AG04450 (cell line): ENCODE measurements around the gene TMEM214. TPM values are rescaled to one million over a fixed set of nuclear protein-coding genes. Genes with fewer than 3 reads are reported as not detected.

Experiments used
- CTCF ChIA-PET: fragments of 300-600, 350-600 bp; formaldehyde crosslinking; extraction: SDS; loops from one replicate; lab custom pipeline; 2022; ENCODE audit warnings: antibody characterized with exemption, inconsistent platforms; lab: Charles Lee
- POLR2A ChIA-PET: fragments of 350-600 bp; formaldehyde crosslinking; extraction: SDS; loops from one replicate; lab custom pipeline; 2021; ENCODE audit warnings: antibody characterized with exemption, inconsistent platforms; lab: Yijun Ruan, JAX
- DNase-seq: peaks from one replicate; pipeline ENCODE4 v3.0.0-alpha.2; 2011; ENCODE audit warnings: low read depth, low spot score
- H3K27ac ChIP-seq: one replicate; pipeline ENCODE4 v1.5.1; 2012; ENCODE audit warnings: low read depth, low read length, control low read depth
- H3K27me3 ChIP-seq: one replicate; pipeline ENCODE4 v1.6.0; 2012; ENCODE audit warnings: low read length; ENCODE audit not compliant: control insufficient read depth, insufficient read depth
- H3K4me3 ChIP-seq: 2 replicates; pipeline ENCODE4 v1.5.1; 2011; ENCODE audit warnings: mild to moderate bottlenecking, low read depth, low read length, control low read depth
- H3K9me3 ChIP-seq: 2 replicates; pipeline ENCODE4 v1.5.1; 2012; ENCODE audit warnings: low read length; ENCODE audit not compliant: control insufficient read depth, insufficient read depth
- polyA plus RNA-seq: library from polyadenylated mRNA; depleted of rRNA; stranded (reverse); fragments of >200 nt; gene quantifications from 2 replicates; pipeline ENCODE4 v1.2.3, GENCODE V29; 2011
- TF ChIP-seq, protein P1 (sequence below): IDR thresholded peaks from 2 replicates; pipeline ENCODE4 v1.5.1; 2011; ENCODE audit warnings: low read depth, low read length, control low read depth, inconsistent platforms

The TMEM214 gene
- polyA plus RNA-seq, 1 experiment: 121 TPM

DNA sequence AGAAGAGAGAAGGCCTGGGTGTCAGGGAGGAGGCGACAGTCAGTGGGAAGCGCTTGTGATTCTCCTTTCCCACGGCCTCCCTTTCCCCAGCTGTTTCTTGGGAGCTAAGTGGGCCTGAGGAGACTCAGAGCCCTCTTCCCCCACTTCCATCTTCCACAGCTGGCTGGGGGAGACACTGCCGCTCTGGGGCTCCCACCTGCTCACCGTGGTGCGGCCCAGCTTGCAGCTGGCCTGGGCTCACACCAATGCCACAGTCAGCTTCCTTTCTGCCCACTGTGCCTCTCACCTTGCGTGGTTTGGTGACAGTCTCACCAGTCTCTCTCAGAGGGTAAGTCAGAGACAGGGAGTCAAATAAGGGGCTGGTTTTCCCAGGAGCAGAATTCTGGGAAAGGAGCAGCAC, 7.1 kb downstream of the TMEM214 start:
- no peak for DNase-seq
- Histone ChIP-seq H3K27ac (no peak overlapping the region), H3K9me3 (no peaks in the 10 kb centered on the region), H3K27me3 (no peaks in the 10 kb centered on the region), H3K4me3 (no peak overlapping the region)
- TF ChIP-seq, protein P1, sequence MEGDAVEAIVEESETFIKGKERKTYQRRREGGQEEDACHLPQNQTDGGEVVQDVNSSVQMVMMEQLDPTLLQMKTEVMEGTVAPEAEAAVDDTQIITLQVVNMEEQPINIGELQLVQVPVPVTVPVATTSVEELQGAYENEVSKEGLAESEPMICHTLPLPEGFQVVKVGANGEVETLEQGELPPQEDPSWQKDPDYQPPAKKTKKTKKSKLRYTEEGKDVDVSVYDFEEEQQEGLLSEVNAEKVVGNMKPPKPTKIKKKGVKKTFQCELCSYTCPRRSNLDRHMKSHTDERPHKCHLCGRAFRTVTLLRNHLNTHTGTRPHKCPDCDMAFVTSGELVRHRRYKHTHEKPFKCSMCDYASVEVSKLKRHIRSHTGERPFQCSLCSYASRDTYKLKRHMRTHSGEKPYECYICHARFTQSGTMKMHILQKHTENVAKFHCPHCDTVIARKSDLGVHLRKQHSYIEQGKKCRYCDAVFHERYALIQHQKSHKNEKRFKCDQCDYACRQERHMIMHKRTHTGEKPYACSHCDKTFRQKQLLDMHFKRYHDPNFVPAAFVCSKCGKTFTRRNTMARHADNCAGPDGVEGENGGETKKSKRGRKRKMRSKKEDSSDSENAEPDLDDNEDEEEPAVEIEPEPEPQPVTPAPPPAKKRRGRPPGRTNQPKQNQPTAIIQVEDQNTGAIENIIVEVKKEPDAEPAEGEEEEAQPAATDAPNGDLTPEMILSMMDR: no peak
- POLR2A ChIA-PET: interaction anchor here (4.2 kb wide), 1 partner anchor 11 kb away, joined by 22 read pairs; the partner anchor contains the start of gene AGBL5
- CTCF ChIA-PET: no interaction called here

DNA sequence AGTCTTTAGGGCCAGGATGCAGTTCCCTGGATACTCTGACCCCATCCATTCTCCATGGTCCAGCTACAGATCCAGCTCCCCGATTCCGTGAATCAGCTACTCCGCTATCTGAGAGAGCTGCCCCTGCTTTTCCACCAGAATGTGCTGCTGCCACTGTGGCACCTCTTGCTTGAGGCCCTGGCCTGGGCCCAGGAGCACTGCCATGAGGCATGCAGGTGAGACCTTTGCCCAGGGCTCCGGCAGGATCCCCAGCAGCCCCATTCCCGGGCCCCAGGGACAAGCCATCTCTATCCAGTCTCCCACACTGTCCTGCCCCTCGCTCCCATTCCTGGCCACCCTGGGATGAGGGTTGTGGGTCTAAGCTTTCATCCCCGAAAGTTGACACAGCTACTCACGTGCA, 7.5 kb downstream of the TMEM214 start:
- TF ChIP-seq, protein P1: no peak
- POLR2A ChIA-PET: interaction anchor here (4.2 kb wide), 1 partner anchor 10 kb away, joined by 22 read pairs; the partner anchor contains the start of gene AGBL5
- CTCF ChIA-PET: no interaction called here

DNA sequence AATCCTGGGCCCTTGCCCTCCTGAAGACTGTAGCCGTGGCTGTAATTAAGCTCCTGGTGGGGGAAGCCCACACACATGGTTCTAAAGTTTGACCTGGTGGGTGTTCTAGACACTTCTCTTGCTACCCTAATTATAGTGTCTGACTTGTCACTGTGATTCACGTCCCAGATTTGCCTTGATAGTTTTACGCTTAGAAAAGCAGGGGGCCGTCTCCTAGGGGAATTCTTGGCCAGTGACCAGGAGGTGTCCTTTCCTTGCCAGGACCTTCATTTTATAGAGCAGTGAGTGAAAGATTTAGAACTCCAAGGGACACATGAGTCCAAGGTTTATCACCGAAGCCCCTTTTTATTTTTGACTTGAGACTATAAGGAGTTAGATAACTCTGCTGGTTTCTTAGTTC, 9.0 kb downstream of the TMEM214 start:
- H3K9me3 ChIP-seq: no peaks in the 10 kb centered on the region
- no peak overlapping the region for H3K27ac ChIP-seq
- CTCF ChIA-PET: interaction anchor here (0.8 kb wide), 1 partner anchor 80 kb away, joined by 5 read pairs; no protein-coding TSS in a partner anchor
- H3K4me3 ChIP-seq: no peak overlapping the region
- no peaks in the 10 kb centered on the region for H3K27me3 ChIP-seq
- DNase-seq: no peak
- POLR2A ChIA-PET: interaction anchor here (4.2 kb wide), 1 partner anchor 9 kb away, joined by 22 read pairs; the partner anchor contains the start of gene AGBL5
- TF ChIP-seq, protein P1: no peak

More for the DNA sequence above, 7.5 kb downstream of the TMEM214 start:
- no peak for DNase-seq
- Histone ChIP-seq H3K4me3 (no peak overlapping the region), H3K27me3 (no peaks in the 10 kb centered on the region), H3K27ac (no peak overlapping the region), H3K9me3 (no peaks in the 10 kb centered on the region)

DNA sequence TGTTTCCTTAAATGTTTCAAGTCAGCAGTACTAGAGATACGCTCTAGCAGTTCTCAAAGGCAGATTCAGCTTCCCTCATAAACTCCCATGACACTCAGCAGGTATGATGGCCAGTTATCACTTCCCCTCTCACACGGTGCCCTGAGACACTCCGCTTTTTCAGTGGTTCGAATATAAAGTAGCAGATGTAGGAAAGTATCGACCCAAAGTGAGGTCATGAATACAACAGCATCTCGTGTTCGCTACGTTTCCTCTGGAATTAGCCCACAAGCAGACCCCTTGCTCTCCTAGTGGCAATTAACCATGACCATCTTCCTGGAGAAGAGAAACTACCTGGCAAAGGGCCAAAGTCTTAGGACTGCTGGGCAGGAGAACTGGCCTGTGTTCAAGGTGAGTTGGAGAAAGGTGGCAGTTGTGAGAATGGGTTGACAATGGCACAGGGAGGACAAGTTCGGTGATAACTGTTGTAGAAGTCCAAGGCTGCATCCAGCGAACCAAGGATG, 9.4 kb downstream of the TMEM214 start:
- Histone ChIP-seq H3K4me3 (no peak overlapping the region), H3K27ac (no peak overlapping the region), H3K27me3 (no peaks in the 10 kb centered on the region), H3K9me3 (no peaks in the 10 kb centered on the region)
- DNase-seq: no peak
- POLR2A ChIA-PET: no interaction called here
- CTCF ChIA-PET: interaction anchor here (0.8 to 1.1 kb wide), 2 partner anchors 80 to 81 kb away, joined by 3 to 5 read pairs; no protein-coding TSS in a partner anchor
- TF ChIP-seq, protein P1: no peak

DNA sequence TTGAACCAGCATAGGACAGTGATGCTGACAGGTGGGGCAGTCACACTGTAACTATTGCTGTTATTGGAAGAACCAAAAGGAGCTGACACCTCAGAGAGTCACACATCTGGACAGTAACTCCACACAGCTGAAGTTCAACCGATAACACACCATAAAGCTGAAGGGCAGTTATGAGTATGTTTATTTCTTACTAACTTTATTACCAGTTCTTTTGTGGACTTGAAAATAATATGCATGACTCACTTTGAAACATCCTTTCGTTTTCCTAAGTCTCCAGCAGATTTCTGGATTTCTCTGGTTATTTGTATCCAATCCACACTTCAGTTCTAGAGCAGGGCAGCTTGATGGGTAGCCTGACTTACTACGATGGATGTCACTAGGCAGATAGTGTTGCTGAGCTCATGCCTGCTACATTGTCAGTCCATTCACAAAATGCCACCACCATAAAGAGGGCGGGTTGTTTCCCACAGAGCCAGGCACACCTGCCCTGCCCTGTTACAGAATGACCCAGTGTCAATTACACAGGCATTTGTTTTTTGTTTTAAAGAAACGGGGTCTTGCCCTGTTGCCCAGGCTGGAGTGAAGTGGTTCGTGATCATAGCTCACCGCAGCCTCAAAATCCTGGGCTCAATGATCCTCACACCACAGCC, 10.3 kb downstream of the TMEM214 start:
- H3K27me3 ChIP-seq: no peaks in the 10 kb centered on the region
- DNase-seq: no peak
- H3K27ac ChIP-seq: peak overlapping the region; percentile 25
- ChIA-PET CTCF (interaction anchor here (1.1 kb wide), 2 partner anchors 9 to 81 kb away, joined by 3 read pairs; no protein-coding TSS in a partner anchor), POLR2A (no interaction called here)
- TF ChIP-seq, protein P1: no peak
- H3K9me3 ChIP-seq: no peaks in the 10 kb centered on the region
- H3K4me3 ChIP-seq: no peak overlapping the region
